GM12878 (cell line): ENCODE results near the gene SYNGAP1.

Experiments used
- CBX5 ChIP-seq: sonication (generic); IDR thresholded peaks from 2 replicates; pipeline ENCODE4 v1.6.1; 2016; ENCODE audit warnings: low read depth, moderate library complexity, mild to moderate bottlenecking, inconsistent platforms
- CHD2 ChIP-seq: IDR thresholded peaks from 2 replicates; pipeline ENCODE4 v1.6.1; 2011; ENCODE audit warnings: low read depth, low read length, improper control_type of control experiment, borderline replicate concordance
- CTCF ChIP-seq, 3 experiments: IDR thresholded peaks in 2 of 3; conservative IDR thresholded peaks in 1 of 3; 2 replicates each; pipeline ENCODE4 v1.5.1; 2011; ENCODE audit warnings: low read depth in 3 of 3, low read length in 3 of 3, mild to moderate bottlenecking in 3 of 3, control low read depth in 2 of 3, moderate library complexity in 2 of 3, inconsistent platforms in 1 of 3, mixed read lengths in 1 of 3; ENCODE audit not compliant: control insufficient read depth in 2 of 3, insufficient read depth in 1 of 3; ENCODE audit errors: extremely low read depth in 1 of 3
- EZH2 ChIP-seq: IDR thresholded peaks from 2 replicates; pipeline ENCODE4 v1.6.1; 2012; ENCODE audit warnings: low read depth, mild to moderate bottlenecking, control low read depth, inconsistent platforms, low read length, borderline replicate concordance; ENCODE audit not compliant: control insufficient read depth
- JUND ChIP-seq: IDR thresholded peaks from 2 replicates; pipeline ENCODE4 v1.6.1; 2012; ENCODE audit warnings: low read depth, mild to moderate bottlenecking, low read length, improper control_type of control experiment, moderate library complexity
- RAD21 ChIP-seq: IDR thresholded peaks from 2 replicates; pipeline ENCODE4 v1.6.1; 2011; ENCODE audit warnings: mild to moderate bottlenecking, low read depth, low read length, moderate library complexity; ENCODE audit not compliant: insufficient read depth
- RBBP5 ChIP-seq: fragments of 200-600 bp; sonication (generic); conservative IDR thresholded peaks from 2 replicates; pipeline ENCODE4 v1.6.1; 2016
- TCF3 ChIP-seq: IDR thresholded peaks from 2 replicates; pipeline ENCODE4 v1.6.1; 2012; ENCODE audit warnings: low read depth, mild to moderate bottlenecking, low read length, borderline replicate concordance; ENCODE audit not compliant: insufficient read depth

- TF ChIP-seq CHD2 (no peak), RAD21 (no peak), CBX5 (no peak), EZH2 (no peak), RBBP5 (no peak), CTCF (IDR thresholded peaks at IDR 0.05 in 2 of 3, conservative IDR thresholded peaks at IDR 0.05 in 1 of 3; ENCODE audit: control insufficient read depth in 2 of 3, extremely low read depth in 1 of 3, insufficient read depth in 1 of 3, low read depth in 3 of 3, low read length in 3 of 3) (no peak), JUND (no peak), TCF3 (no peak)
Observed at GRCh38 chr6:33383427-33384185, 36.3 kb upstream of the SYNGAP1 start.
